GM12891 (cell line): ENCODE data around the gene CHRM2.

Experiments
- PAX5 ChIP-seq: IDR thresholded peaks from 2 replicates; pipeline ENCODE4 v1.6.1; 2011; ENCODE audit warnings: low read length, moderate library complexity, mild to moderate bottlenecking; ENCODE audit not compliant: insufficient read depth, severe bottlenecking
- POLR2A ChIP-seq: IDR thresholded peaks from 2 replicates; pipeline ENCODE4 v1.6.1; 2011; ENCODE audit warnings: low read depth, low read length, control low read depth
- POLR2AphosphoS5 ChIP-seq: IDR thresholded peaks from 2 replicates; pipeline ENCODE4 v1.6.1; 2011; ENCODE audit warnings: low read depth, low read length, control low read depth

DNA sequence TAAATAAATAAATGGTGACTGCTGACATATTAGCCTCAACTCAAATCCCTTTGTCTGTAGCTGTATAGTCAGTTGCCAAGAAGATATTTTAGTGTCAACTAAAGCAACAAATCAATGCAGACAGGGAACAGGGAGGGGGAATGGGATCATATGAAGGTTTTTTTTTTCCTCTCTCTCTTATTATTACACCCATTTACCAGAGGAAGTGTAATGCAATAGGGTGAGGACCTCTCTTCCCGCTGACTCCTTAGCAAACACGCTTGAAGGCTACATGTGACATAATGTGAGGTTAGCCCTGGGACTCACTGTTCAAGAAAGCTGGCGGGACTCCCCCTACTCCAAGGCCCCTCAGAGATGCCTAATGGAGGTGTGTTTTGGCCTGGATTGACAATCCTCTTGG lies 88.2 kb downstream of the CHRM2 start:
- TF ChIP-seq POLR2AphosphoS5 (no peak), POLR2A (no peak), PAX5 (no peak)
